Measurements from ENCODE around the gene KLF7.
"Not testable (repeated sequence)": the region's sequence is repeated elsewhere in the genome, so short reads cannot be mapped to it uniquely, and the experiment has no call there.

KLF7 gene

DNA sequence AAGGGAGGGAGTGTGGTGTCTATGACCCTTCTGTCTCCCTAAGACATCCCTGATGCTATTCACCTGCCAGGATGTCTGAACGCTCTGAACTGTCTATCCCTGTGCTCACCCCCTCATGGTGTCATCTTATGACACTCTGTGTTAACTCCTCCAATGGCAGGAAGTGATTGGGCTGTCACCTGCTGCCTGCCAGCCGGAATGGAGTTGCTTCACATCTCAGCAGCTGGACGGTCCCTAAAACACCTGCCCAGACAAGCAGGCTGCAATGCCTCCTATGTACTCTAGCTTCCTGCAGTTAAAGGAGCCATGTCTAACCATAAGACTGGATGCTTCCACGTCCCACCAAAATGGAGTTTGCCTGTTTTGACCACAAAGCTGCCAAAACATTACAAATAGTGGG is 126.5 kb downstream of the KLF7 start:
- in situ Hi-C loops (cut with MboI; ENCODE audit: low pct_unique_long_range_greater_than_20kb, low sequenced_read_pairs, unreplicated experiment): no loop called here
- no peak for DNase-seq (ENCODE audit: low spot score)
- TF ChIP-seq, protein P1, sequence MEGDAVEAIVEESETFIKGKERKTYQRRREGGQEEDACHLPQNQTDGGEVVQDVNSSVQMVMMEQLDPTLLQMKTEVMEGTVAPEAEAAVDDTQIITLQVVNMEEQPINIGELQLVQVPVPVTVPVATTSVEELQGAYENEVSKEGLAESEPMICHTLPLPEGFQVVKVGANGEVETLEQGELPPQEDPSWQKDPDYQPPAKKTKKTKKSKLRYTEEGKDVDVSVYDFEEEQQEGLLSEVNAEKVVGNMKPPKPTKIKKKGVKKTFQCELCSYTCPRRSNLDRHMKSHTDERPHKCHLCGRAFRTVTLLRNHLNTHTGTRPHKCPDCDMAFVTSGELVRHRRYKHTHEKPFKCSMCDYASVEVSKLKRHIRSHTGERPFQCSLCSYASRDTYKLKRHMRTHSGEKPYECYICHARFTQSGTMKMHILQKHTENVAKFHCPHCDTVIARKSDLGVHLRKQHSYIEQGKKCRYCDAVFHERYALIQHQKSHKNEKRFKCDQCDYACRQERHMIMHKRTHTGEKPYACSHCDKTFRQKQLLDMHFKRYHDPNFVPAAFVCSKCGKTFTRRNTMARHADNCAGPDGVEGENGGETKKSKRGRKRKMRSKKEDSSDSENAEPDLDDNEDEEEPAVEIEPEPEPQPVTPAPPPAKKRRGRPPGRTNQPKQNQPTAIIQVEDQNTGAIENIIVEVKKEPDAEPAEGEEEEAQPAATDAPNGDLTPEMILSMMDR (IDR thresholded peaks at IDR 0.05; ENCODE audit: extremely low read depth, insufficient read depth, missing control alignments): no peak

DNA sequence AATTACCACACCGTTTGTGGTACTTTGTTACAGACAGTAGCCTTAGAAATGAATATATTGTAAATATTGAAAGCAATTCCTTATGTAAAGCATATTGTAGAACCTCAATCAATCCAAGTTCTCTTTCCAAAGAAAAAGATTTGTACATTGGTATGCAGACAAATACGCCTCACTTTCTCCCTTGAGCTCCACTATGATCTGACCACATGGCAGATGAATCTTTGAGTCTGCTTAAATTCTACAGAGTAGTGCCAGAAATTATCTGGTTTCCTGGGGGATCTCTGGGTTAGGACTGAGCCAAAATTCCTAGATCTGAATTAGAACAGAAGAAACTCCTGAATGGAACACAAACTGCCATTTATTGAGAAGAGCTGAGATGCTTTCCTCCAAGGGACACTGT is 127.4 kb downstream of the KLF7 start:
- no peak for DNase-seq (ENCODE audit: low spot score)
- in situ Hi-C loops (cut with MboI; ENCODE audit: low pct_unique_long_range_greater_than_20kb, low sequenced_read_pairs, unreplicated experiment): no loop called here
- TF ChIP-seq, protein P1 (IDR thresholded peaks at IDR 0.05; ENCODE audit: extremely low read depth, insufficient read depth, missing control alignments): no peak

DNA sequence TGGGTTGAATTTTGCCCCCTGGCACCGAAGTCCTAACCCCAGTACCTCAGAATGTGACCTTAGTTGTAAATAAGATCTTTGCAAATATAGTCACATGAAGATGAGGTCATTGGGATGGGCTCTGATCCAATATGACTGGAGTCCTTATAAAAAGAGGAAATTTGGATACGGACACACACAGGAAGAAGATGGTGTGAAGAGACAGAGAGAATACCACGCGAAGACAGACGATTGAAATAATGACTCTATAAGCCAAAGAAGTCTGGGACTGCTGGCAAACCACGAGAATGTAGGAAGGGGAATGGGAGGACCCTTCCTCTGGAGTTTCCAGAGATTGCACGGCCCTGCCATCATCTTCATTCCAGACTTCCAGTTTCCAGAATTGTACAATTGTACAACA is 127.9 kb downstream of the KLF7 start:
- DNase-seq (ENCODE audit: low spot score): no peak
- in situ Hi-C loops (cut with MboI; ENCODE audit: low pct_unique_long_range_greater_than_20kb, low sequenced_read_pairs, unreplicated experiment): no loop called here
- TF ChIP-seq, protein P1 (IDR thresholded peaks at IDR 0.05; ENCODE audit: extremely low read depth, insufficient read depth, missing control alignments): no peak

DNA sequence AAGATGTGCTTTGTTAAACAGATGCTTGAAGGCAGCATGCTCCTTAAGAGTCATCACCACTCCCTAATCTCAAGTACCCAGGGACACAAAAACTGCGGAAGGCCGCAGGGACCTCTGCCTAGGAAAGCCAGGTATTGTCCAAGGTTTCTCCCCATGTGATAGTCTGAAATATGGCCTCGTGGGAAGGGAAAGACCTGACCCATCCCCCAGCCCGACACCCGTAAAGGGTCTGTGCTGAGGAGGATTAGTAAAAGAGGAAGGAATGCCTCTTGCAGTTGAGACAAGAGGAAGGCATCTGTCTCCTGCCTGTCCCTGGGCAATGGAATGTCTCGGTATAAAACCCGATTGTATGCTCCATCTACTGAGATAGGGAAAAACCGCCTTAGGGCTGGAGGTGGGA is 128.7 kb downstream of the KLF7 start:
- in situ Hi-C loops (cut with MboI; ENCODE audit: low pct_unique_long_range_greater_than_20kb, low sequenced_read_pairs, unreplicated experiment); DNase-seq (ENCODE audit: low spot score): not testable (repeated sequence)

DNA sequence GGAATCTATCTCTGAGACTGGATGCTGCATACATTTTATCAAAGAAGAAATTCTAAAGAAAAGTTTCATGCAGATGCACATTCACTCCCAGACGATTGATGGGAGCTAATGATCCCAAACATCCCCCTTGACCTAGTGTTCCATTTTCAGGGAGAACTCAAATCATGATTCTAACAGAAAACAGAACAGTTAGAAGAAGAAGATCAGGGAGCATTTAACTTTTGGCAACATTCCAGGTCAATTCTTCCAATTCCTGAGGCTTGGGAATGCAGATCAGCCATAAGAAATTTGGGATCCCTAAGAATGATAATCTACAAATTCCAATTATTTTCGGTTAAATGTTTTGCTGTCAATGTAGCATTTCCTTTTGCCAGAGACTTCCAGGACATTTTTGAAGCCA is 129.9 kb downstream of the KLF7 start:
- in situ Hi-C loops (cut with MboI; ENCODE audit: low pct_unique_long_range_greater_than_20kb, low sequenced_read_pairs, unreplicated experiment): no loop called here
- DNase-seq (ENCODE audit: low spot score): no peak
- TF ChIP-seq, protein P1 (IDR thresholded peaks at IDR 0.05; ENCODE audit: extremely low read depth, insufficient read depth, missing control alignments): no peak

- TF ChIP-seq, protein P1 (IDR thresholded peaks at IDR 0.05; ENCODE audit: extremely low read depth, insufficient read depth, missing control alignments): no peak
- DNase-seq (ENCODE audit: low spot score): no peak
- in situ Hi-C loops (cut with MboI; ENCODE audit: low pct_unique_long_range_greater_than_20kb, low sequenced_read_pairs, unreplicated experiment): no loop called here
These were observed 133.3 kb downstream of the KLF7 start for GRCh38 chr2:207032490-207032889.
